Thyroid gland (tissue), 4 donors: ENCODE measurements around the gene TUBB6.

ENCODE experiments used
- CTCF ChIP-seq, 6 experiments: fragments of 200-600 bp in 3 of 6; fragments of 450-650 bp in 3 of 6; sonication (generic) in 3 of 6; IDR thresholded peaks; one replicate each; pipeline ENCODE4 v1.5.1; 2016 to 2019; ENCODE audit warnings: antibody characterized with exemption in 6 of 6, mild to moderate bottlenecking in 2 of 6, inconsistent platforms in 1 of 6, moderate library complexity in 1 of 6
- POLR2A ChIP-seq, 2 donors: fragments of 450-650 bp; IDR thresholded peaks; one replicate each; pipeline ENCODE4 v1.6.1; 2017; ENCODE audit warnings: antibody characterized with exemption in 2 of 2, mild to moderate bottlenecking in 2 of 2, moderate library complexity in 1 of 2

DNA sequence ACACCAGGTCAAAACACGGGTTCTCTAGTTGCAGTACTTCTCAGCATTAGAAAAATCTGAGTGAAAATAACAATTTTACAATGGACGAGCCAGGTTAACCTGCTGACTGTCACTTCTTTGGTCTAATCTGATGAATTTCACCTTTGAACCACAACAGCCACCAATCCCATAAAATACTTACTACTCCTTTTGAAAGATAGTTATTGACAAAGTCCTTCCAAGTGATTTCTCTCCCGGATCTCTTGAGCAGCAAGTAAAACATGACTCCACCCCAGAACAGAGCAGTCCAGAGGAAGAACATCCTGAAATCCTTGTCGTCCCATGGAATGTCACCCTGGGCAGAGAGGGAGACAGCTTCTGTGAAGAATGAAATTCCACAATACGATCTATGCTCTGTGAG is 58.7 kb downstream of the TUBB6 start:
- no peak for TF ChIP-seq CTCF (IDR thresholded peaks at IDR 0.05)
- no peak for TF ChIP-seq POLR2A (IDR thresholded peaks at IDR 0.05)
